Activated CD8-positive, alpha-beta memory T cell treated with anti-CD3 and anti-CD28 coated beads for 24 hours (primary cell): ENCODE data around the gene IL16.
A peak's percentile ranks its signal among the peaks of the same experiment; 100 is the strongest.

Source experiments
- DNase-seq: peaks from one replicate; pipeline ENCODE4 v3.0.0-alpha.2; 2020

Gene IL16

DNA sequence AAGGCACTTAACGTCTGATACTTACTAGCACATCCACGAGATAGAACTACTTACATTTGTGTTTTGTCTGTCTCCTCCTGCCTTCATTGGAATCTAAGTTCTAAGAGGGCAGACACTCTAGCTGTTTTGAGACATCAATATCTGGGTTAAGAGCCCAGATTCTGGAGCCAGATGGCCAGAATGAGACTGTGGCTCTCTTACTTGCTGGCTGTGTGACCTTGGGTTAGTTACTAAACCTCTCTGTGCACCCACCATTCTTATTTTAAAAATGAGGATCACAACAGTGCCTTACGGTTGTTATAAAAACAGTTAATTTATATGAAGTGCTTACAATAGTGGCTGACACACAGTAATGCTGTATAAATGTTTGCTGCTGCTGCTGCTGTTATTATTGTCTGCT is 119.6 kb downstream of the IL16 start:
- DNase-seq = no peak

DNA sequence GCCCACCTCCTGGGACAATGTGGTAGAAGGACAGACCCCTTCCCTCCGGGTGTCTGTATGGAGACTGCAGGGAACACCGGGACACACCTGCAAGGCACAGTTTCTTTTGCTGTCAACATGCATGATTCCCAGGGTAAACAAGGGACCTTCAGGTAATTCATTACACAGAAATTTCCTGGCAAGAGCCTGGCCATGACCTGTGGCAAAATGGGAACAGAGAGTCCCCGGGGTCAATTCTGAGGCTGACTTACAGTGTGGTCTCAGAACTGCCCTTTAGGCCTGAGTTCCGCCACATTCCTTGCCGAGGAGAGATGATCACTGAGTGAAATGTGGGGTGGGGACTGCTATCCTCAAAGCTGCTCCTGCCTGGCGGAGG is 121.0 kb downstream of the IL16 start:
- no peak for DNase-seq

DNA sequence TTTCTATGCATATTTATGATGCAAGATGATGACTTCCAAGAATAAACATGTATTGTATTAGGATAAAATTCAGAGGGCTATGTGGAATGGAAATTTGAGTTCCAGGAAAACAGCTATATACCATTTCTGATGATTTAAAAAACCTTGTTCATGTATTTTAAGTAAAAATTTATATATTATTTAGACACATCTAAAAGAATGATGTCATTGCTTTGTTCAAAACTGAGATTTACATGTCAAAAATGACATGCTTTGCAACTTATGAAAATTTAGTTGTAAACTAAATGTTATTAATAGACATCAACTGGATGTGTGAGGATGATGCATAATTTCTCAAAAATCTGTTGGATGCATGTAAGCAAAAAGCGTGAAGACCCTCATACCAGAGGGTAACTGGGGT is 125.0 kb downstream of the IL16 start:
- no peak for DNase-seq

DNA sequence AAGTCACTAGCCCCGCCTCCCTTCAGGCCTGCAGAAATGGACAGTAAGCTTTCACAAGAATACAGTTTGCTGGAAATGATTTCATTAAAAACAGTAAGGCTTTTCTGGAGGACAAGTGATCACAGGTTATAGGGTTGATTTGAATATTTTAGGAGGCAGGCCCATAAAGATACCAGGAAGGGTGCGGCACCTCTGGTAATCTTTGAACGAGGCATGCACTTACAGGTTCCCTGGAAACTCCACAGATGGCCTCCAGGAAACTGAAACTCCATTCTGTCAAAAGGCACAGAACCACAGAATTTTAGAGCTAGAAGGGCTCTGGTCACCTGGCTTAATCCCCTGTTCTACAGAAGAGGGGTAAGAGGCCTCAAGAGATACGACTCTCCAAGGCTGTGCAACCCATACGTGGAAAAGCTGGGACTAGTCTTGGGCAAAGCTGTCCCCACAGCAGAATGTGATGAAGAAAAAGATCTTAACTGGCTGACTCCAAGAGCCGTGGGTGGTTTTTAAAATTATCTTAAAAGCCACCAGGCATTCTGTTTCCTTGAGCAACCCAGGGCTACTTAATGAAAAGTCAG is 126.1 kb downstream of the IL16 start:
- no peak for DNase-seq

DNA sequence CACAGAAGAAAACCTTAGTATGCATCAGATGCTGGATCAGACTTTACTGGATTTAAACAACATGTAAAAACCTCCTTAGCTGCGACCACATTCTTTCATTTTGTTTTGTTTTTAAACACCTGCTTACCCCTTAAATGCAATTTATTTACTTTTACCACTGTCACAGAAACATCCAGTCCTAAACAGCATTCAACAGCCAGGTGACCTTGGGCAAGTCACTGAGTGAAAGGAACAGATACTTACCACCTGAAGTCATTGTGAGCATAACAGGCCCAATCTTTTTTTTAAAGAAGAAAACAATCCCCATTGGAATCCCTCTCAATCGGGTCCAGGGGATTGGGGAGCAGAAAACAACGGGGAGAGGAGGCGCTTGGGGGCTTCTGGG is 126.9 kb downstream of the IL16 start:
- no peak for DNase-seq

DNA sequence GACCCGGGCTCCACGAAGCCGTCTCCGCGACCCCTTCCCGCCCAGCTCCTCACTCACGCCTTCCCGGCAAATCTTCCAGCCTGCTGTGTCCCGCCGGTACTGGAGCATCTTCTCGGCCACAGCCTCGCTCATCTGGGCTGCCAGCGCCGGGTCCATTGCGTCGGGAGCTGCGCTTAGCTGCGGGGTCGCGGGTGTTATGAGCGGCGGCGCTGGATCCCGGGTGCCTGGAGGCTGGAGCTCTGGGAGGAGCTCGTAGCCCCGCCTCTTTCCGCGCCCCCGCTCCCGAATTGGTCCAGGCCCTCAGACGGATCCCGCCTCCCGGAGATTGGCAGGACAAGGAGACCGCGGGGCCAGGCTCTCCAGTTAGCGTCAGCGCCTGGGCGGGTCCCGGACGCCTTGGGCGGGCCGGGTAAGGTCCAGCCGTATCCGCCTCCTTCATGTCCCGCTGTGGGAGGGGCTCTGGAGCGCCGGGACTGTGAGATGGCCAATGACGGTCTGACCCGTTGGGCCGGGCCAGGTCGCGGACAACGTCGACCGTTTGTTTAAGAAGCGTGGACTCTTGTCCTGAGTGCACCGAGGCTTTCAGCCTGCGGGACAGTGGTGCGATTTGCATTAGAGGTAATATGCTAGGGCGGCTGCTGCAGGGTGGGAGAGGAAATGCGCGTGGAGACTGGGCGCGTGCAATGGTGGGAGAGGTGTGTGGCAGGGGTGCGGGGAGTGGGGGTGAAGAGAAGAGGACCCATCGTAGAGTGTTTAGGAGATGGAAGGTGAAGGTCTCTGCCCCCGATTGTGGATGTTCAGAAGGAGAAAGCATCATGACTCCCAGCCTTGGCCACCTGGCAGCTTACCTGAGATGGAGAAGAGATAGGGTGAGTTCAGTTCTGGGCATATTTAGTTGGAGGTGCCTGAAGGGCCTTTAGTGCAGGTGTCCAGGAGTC is 127.5 kb downstream of the IL16 start, which contains the start of gene STARD5:
TSS of gene STARD5 (minus strand) at position 198 of the 938 bp plus-strand sequence. CDS start at position 156, 42 bp downstream.
- peak; percentile 98 for DNase-seq

DNA sequence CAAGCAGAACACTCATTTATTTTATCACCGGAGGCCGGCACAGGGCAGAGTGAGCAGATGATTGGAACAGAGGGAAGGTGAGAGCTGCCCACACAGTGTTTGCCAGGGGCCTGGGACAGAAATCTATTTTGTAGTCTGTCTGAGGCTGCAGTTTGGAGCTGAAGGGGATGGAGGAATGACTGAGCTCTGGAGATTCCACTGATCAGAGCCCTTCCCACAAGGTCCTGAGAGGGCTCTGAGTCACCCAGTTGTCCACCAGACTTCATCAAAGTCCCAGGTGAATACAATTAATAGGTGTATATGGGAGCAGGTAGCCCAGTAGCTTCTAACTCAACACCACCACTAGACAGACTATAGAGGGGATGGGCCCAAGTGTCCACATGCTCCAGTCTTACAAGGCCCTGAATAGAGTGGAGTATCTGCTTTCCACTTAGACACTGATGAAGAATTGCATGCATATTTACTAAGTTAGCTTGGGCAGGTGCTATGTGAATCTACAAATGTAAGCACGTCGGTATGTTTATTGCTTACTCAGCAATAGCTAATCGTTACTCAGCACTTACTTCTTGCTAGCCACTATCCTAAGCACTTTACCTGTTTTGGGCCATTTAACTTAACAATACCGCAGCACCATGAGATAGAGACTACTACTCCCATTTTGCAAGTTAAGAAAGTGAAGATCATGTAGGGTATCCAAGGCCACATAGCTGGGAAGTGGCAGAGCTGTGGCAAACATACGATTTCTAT is 130.0 kb downstream of the IL16 start:
- no peak for DNase-seq

DNA sequence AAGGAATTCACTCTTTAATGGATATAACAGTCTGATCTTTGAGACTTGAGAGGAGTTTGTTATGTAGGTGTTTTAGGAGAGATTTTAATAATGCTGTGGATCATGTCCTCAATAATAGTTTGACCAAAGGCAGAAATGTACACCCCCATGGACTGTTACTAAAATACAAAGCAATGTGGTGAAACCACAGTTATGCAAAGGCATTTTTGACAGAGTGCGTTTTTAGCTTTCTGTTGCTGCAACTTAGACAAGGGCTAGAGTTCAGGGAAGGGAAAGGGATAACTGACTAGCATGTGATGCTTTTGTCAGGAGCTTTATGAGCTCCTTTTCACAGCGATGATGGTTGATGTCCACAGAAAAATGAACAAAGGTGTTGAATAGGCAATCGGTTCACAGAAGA is 130.8 kb downstream of the IL16 start:
- DNase-seq = no peak

DNA sequence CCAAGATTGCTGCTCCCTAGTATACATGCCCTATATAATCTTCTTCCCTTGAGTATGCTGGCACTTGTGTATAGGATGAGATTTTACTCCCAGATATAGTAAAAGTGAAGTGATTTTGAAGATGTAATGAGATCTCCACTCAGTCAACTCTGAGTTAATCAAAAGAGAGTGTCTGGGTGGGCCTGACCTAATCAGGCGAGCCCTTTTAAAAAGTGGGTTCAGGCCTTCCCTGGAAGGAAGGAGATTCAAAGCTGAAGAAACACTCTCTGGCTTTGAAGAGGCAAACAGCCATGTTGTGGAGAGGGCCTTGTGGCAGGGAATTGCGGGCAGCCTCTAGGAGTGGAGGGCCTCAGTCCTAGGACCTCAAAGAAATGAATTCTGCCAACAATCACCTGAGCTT is 132.8 kb downstream of the IL16 start:
- DNase-seq = no peak

DNA sequence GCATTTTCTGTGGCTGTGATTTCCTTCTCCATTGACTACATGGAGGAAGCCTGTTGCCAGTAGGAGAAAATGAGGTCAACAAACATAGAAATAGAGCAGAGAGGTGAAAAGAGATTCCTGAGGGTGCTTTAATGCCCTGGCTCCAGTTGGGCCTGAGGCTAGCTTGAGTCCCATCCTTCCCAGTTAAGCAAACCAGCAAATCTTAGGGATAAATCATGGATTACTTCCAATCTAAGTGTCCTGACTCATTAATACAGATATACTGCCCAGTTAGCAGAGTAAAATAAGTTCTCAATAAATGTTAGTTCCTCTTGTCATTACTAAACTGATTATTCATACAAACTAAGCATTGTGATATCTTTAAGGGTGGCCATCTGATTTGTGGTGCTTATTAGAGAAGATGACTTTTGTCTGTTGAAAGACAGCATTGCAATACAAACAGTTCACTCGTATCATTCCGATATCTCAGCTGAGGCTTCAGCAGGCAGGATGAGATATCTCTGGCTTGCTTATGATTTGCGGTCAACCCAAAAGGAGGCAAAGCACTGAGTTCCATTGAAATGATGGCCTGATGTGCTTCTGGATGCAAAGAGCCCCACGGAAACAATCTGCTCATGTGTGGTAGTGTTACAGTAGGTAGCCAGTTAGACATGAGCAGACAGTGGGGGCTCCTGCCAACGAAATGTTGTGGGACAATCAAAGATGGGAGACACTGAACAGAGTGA is 133.8 kb downstream of the IL16 start:
- DNase-seq = peak; percentile 50

DNA sequence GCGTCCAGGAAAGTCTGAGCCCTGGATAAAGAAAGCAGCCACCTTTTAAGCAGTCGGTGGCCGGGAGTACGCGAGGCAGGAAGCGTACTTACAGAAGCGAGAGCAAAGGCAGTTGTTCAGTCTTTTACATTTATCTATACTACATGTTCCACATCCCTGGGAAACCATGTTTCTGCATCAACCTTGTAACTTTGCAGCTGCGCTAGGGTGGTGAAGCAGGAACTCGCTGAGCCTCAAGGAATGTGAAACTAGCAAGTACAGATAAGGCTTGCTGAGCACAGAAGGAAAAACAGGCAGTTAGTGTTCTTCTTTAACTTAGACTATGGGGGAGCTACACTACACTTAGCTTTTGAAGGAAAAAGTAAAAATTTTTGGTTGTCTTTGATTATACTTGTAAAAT is 134.5 kb downstream of the IL16 start:
- DNase-seq = peak; percentile 50

DNA sequence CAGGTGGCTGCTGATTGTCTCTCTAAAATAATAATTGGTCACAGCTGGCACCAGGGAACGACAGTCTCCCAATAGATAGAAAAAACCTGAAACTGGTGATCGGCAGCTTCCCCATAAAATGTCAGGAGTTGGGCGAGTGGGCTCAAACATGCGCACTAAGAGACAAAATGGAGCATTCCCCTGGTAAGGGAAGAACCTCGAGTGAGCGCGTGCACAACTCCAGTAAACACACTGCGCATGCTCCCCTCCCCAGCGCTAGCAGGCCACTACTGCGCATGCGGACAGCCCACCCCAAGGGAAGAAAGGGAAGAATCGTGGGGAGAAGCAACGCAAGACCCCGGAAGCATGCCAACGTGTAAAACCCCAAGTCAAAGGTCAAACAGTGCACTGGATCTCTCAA is 134.9 kb downstream of the IL16 start:
- peak; percentile 41 for DNase-seq

DNA sequence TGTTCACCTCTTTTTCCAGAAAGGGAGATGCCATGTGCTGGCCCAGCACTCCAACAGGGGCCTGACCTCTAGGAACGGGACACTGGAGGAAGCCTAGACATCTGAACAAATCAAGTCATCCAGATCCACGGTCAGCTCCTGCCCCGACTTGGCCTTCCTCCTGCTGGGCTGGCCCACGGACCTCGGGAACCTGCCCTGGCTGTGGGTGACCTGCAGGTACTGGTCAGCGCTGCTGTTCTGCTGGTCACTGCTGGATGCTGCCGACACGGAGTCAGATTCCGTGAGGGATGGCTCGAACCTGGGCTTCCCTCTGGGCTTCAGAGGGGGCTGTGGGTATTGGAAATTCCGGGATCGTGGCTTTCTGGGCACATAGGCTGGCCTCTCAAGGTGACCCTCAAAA is 135.6 kb downstream of the IL16 start:
- peak; percentile 51 for DNase-seq

DNA sequence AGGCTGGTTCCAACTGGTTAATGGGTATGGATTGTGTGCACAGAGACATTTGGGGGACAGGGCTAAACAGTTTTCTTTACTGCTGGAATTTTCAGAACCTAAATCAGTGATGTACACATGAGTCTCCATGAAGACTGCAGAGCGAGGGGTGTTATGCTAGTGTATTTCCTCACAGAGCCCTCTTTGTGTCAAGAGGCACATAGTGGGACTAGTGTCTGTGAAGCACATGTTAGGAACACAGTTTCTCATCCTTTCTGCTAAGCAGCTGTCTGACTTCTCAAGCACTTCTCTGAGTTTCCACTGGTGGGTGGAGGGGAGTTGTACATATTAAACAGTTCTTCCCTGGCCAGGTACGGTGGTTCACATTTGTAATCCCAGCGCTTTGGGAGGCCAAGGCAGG is 136.7 kb downstream of the IL16 start:
- peak; percentile 45 for DNase-seq

DNA sequence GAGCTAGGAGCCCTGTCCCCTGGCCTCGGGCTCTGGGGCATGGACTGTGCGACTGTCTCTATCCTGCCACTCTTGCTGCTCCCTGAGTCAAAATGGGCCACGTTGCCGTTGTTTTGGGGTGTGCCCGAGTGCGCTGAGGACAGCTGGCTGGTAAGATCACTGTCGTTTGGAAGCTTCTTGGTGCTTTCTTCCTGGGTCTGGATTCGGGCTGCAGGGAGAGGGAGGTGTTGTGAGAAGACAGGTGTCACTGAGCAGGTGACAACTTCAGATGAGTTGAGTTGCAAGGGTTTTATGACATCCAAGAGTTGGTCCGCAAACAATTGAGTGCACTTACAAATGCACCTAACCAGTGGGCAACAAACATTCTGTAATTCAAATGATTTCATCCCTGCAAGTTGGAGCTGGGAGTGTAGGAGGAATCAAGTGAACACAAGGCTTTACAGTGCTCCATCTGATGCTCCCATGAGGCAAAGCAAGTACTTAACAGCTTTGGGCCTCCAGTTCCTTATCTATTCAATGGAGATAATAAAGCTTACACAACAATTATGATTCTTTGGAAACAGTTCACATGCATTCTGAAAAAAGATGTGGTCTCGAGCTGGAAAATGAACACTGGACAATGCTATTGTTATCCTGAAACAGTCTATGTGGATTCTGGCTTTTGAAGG is 138.2 kb downstream of the IL16 start:
- DNase-seq = no peak

DNA sequence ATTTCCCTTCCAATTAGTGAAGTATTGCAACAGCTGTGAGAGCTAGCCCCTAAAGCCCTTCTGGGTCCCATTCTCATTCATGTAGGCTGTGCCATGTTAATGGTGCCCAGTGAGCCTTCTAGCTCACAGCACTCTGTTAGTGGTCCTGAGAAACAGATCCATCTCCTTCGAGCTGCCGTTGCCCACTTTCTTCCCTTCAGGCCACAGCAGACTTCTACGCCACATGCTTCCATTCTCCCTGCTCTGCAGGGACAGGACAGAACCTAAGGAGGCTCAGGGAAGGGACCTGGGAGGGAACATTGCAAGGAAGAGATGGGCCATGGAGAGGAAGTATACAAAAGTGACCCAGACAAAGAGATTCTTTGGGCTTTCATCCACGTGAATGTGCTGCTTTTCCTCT is 139.0 kb downstream of the IL16 start:
- DNase-seq = no peak

DNA sequence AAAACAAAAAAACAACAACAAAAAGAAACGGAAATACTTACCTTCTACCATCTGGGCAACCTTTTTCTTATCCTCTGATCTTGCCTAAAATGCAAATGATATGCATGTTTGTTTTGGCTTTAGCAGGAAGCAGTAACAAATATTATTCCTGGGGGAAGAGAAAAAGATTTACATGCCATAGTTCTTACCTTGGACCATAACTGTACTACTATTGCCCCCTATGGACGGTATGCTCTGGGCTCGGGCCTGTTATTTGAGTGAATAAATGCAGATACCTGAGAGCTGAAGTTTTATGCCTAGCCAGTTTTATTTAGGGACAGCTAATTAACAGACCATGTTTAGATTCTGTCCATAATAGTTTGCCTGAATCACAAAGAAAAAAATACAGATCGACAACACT is 139.9 kb downstream of the IL16 start:
- no peak for DNase-seq

DNA sequence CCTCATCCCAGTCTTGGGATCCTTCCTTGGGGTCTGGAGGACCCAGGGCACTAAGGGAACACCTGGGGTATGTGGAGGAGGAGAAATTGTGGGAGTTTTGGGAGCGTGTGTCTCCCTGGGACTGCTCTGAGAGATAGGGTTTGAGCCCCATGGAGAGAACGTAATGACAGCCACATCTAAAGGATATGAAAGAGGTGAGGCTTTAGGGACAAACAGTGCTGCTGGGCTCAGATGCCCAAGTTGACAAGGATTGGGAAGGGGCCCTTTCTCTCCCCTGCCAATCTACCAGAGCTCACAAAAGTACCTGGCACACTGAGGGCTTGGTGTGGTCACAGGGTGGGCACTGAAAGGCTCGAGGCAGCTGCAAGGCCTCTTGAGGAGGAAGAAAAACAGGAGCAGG is 140.6 kb downstream of the IL16 start:
- DNase-seq = no peak

DNA sequence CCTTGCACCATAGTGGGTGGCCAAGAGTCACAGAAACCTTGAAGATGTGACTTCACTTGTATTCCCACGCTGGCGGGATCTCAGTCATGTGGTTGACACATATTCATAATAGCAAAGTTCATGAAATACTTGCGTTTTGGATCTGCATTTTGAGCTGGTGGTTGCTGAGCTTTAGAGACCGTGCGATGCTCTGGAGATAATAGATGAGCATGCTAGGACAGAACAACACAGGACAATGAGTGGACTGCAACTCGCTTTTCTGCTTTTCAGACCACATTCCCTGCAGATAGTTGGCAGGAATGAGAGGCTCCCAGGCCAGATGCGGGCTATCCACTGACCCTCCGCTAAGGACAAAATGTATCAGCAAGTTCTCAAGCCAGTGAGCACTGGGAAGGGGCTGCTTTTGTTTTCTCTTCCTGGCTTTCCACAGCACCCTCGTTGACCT is 141.1 kb downstream of the IL16 start:
- DNase-seq = no peak

DNA sequence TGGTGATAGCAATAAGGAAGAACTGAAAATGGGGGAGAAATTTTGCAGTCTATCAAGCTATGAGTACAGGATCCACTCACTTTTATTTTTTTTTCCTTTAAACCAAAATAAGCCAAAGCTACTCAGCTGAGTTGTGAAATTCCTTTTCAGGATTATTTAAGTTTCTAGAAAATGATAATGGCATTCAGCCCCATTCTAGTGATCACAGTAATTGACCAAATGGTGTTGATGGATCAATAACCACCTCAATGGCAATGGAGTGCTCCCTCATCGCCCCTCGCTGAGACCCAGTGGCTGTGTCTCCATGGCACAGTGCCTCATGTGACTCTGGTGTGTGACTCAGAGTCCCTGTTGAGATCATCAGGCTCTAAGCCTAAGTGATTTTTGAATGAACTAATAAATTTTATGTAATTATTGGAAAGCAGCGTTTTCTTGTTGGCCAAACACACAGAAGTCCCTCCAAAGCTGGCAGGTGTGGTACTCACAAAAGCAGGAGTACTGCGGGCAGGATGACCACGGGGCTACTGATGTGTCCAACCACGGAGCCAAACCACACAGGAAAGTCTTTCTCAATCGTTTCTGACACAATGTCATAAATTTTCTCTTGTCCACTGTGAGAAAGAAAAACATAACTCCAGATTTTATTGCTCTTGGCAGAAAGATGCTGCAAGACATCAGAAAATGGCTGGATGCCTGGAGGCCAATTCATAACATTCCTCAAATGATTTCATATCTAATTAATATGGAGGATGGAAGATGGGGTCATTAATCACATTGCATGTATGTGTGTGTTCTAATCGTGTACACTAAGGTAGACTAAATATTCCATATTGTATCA is 141.7 kb downstream of the IL16 start:
- no peak for DNase-seq

DNA sequence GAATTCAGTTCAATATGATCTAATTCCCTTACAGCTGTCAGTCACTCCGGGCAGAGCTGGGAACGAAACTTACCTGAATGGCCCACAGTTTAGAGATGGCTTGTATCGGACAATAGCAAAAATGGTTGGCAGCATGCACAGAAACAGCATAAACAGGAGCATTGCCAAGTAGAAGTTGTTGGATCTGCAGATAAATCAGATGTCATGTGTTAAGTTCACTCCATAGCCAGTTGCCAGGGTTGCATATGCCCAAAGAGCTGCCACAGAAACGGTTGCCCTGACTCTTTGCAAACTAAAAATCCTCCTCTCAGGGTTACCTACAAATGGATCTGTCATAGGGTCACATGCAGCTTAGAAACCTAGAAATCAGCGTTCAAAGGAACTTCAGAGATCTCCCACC is 142.6 kb downstream of the IL16 start:
- no peak for DNase-seq

DNA sequence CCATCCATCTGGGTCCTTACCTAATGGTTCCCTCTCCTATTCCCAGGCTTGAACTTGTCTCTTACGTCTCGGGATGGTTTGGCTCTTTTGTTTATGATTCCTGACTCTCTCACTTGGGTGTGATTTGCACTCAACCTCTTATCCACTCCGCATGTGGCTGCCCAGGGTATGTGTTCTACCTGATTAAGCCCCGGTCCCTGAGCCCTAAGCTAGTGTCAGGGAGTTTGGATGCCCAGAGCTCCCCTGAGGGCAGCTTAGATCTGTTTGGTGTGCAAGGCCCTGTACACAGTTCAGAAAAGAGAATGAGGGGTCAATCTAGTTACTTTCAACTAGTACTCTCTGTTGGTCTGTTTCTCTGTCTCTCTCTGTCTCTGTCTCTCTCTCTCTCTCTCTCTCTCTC is 143.2 kb downstream of the IL16 start:
- DNase-seq = no peak
